ENCODE results near the gene GLIS2.
"Not testable (repeated sequence)": the region's sequence is repeated elsewhere in the genome, so short reads cannot be mapped to it uniquely, and the experiment has no call there.

The GLIS2 gene

DNA sequence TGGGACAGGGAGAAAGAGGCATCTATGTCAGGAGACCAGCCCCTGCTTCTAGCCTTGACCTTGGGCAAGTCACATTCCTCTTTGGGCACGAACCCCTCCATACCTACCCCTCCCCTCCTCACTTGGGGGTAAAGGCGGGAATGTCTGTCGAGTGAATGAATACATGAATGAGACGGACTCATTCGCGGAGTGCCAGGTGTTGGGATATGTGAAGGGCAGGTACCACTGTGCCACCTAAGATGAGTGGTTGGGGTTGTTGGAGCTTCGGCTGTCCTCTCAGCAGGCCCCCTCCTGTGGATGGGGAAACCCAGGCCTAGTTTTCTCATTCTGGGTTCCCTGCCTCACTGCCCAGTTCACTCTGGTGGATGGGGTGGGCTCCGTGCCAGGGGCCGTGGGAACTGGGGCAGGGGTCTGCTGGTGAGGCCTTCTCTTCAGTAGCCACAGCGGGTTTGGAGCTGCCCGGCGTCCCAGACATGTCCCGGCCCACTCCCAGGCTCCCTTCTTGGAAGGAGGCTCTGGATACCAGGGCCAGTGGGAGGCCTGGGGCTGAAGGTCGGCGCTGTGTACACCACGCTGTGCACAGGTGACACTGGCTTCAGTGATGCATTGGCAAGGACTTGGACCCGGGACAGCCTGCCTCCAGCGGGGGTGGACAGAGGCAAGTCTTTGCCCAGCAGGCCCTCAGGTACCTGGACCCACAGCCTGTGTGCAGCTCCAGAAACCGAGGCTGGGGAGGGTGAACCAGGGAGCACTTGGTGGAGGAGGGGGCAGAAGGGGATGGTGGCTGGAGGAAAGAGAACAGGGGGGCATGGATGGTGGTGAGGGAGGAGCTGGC lies 5.6 kb downstream of the GLIS2 start:
- no peak for DNase-seq

DNA sequence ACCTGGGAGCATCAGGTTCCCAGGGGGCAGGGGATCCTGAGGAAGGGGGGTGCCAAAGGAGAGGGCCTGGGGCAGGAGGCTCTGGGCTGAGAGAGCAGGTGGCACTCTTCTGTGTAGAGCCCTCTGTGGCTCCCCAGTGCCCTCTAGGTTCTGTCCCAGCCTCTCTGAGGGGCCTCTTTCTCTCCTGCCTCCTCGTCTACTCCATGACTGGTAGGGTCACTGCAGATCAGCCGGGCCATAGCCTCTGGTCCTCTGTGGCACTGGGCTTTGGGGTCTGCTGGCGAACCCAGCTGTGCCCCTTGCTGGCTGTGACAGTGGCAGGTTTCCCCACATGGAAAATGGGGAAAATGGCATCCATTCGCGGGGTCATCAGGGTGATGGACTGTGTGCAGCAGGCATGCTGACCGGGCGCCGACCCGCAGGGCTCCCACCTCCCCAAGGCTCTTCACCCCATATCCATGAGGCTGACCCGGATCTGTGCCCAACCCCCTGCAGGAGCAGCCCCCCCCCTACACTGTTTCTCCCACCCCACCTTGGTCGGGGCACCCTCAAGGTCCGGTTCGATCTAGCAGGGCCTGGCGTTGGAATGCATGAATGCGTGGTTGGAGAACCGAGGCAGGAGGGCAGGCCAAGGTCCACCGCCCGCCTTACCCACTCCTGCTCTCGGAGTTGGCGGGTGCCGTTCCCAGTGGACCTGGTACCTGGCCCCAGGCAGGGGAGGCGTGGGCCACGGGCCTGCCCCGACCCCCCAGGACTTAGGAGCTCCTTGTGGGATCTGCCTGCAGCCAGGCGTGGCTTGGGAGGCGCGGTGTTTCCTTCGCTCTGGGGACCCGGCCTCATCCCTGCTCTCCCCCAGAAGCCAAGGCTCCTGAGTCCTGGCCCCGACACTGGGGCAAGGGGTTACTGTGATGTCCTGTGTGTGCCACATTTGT lies 6.5 kb downstream of the GLIS2 start:
- no peak for DNase-seq

DNA sequence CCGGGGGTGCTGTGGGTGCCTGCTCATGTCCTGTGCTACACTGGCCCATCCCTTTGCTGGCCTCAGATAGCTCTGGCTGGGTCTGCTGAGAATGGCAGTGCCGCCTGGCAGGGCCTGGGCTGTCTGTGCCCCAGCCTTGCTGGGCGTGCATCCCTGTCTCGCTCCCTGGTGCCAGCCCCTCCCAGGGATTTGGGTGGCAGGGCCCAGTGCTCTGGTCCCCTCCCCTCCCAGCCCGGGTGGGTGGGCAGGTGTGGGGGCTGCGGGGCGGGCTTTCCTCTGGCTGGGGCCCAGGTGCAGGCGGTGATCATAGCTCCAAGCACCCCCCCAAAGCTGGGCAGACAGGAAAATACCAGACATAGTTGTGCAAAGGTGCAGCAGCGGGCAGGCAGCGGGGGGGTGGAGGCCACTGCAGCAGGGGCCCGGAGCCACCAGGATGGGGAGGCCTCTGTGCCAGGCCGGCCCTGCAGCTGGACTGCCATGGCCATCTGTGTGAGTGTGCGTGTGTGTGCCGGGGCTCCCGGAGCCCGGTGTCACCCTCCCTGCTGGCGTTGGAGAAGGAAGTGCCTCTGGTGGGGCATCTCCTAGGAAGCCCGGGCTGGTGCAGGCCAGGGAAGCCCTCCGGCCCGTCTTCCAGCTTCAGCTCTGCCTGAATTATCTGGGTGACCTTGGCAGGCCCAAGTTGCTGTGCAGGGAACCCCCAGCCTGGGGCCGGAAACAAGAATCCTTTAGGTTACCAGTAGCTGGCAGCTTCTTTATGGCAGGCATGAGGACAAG lies 7.4 kb downstream of the GLIS2 start:
- no peak for DNase-seq

DNA sequence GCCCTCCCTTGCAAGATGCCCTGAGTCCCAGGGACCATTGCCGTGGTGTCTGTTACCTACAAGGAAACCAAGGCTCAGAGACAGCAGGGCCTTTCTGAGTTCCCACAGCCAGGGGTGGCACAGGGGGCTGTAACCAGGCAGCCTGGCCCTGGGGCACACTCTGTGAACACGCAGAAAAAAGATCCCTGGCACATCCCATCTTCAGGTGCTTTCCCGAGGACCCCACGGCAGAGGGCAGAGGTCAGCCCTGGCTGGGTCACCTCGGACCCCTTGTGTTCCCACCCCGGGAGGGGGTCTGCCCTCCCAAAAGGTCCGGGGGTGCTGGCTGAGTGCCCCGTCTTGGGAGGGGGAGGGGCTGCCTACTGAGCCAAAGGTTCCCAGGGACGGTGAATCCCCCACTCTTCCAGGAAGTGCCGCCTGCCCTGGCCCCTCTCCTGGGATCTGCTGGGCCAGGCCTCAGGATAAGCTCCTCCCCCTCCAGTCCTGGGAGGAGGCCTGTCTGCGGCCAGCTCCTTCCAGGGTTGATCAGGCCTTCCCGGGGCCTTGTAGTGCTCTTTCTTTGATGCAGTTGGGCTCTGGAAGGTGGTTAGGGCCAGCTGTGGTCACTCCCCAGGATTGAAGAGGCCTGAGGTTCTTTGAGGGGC lies 8.1 kb downstream of the GLIS2 start:
- DNase-seq = no peak

DNA sequence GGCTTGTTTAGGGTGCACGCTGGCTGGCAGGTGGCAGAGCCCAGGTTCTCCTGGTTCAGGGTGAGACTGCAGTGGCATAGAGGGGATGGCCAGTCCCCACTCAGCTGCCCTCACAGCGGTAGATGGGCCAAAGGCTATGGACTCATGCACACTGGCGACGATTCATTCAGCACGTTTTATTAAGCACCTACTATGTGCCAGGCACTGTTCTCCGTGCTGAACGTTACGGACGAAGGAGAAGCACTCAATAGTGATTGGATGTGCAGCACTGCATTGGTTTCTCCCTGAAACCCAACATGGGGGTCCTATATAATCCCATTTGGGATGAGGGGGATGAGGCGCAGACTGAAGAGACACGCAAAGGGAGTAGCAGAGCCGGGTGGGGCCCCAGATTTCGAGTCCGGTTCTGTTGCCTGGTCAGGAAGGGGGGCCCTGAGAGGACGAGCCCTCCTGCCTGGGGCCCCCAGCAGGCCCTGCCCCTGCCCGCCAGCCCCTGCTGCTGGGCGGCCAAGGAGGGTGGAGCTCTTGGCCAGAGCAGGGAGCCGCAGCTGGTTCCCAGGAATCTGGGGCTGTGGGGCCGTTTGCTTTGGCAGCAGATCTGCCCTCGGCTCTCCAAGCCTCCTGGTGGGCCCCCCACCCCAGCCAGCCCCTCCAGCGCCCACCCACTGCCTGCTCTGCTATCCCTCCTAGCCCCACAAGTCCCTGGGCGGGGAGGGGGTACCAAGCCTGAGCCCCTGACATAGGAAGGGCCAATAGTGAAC lies 8.8 kb downstream of the GLIS2 start:
- DNase-seq = no peak

DNA sequence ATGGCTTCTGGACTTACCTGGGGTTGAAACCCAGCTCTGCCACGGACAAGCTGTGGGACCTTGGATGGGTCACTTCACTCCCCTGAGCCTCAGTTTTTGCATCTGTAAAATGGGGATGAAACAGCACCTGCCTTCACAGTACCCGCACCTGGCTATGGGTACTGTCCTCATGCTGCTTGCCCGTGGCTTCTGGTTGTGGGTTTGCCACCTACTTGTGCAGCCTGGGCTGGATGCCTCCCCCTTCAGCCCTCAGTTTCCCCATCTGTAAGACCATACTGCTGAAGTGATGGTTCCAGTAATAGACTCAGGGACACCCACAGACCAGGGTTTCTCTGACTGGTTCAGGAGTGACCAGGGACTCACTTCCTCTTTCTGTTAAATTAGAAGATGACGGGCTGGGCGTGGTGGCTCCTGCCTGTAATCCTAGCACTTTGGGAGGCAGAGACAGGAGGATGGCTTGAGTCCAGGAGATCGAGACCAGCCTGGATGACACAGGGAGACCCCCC lies 9.4 kb downstream of the GLIS2 start:
- DNase-seq = no peak

DNA sequence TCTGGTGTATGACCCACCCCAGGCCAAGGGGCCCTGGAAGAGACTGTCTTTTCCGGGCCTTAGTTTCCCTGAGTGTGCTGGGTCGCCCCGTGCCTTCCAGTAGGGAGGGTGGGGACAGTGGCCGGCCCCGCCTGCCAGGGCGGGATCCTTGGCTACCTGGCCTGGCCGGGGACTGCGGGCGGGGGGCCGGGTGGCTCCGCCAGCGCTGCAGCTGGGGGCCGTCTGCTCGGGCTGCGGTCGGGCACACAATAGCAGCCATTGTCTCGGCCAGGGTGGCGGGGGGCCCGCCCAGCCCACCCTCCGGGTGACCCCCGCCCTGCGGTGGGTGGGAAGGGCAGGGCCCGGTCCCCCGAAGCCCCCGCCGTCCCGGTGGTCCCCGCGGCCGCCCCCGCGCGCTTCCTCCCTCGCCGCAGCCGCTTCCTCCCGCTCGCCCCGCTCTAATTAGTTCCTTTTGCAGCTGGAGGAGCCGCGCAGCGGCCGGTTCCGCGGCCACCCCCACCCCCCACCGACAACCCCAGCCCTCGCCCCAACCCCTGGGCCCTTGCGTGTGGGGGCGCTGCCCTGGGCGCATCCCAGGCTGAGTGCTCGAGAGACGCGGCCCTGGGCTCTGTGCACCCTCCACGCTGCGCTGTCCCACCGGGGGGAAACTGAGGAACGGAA lies 11.6 kb downstream of the GLIS2 start:
- no peak for DNase-seq

DNA sequence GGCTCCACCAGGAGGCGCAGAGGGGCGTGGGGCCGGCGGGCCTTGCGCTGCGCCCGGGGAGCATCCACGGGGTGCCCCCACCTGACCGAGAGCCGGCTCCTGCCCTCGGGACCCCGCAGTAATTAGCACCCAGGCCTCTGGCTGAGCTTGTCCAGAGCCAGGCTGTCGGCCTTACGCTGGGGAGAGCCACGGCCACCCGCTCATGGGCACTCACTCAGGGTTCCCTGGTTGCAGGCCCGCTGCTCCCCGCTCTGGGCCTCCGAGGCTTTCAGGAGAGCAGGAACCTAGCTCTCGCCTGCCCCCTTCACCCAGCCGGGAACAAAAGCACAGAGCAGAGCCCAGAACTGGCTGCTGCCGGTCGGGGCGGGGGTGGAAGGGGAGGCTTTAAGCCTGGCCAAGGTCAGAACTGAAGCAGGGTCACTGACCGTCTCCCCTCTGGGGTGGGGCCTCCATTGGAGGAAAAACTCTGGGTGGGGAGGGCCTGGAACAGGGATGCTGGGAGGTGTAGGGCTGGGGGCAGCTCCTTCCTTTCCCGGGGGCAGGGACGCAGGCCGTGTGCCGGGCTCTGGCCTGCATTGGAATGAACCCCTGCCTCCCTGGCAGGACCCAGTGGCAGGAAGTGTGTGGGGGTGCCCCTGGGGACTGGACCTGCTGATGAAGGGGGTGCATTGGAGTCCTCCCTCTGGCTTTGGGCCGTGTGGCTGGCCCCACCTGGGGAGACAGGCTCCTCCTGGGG lies 12.3 kb downstream of the GLIS2 start:
- no peak for DNase-seq

DNA sequence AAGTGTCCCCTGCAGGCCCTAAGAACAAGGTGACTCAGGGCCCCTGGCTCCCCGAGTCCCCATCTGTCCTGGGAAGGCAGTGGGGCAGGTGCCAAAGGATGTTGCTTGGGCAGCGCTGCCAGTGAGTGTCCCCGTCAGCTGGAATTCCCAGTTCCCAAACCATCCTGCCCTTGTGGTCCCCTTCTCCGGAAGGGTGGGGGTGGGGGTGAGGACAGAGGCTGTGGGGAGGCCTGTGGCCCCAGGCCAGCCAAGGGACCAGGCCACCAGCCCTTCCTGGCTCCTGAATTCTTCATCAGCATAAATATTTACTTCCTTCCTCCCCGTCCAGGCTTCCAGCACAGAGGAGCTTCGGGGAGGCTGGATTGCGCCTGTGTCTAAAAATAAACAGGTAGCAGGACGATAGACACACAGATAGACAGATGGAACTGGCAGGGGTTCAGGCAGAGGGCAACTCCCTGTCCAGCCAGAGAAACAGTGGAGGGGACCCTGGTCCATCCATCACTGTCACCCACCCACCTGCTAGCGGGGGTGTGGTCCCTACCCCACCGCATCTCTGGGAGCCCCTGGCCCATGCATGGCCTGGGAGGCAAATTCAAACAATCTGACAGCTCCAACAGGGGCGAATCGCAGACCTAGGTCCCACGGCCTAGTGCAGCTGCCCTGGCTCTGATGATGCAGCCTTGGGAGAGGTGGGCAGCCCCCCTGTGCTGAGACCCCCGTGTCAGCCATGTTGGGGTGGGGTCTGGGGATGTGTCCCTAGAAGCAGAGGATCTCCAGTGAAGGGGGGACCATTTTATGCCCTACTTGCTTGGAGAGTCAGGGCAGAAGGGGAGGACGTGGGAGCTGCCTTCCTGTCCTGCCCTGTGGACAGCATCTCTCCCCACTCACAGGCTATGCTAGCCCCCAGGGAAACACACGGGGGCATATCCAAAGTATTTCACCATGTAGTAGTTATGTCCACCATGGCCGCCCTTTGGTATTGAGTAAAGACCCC lies 13.2 kb downstream of the GLIS2 start:
- DNase-seq = no peak

DNA sequence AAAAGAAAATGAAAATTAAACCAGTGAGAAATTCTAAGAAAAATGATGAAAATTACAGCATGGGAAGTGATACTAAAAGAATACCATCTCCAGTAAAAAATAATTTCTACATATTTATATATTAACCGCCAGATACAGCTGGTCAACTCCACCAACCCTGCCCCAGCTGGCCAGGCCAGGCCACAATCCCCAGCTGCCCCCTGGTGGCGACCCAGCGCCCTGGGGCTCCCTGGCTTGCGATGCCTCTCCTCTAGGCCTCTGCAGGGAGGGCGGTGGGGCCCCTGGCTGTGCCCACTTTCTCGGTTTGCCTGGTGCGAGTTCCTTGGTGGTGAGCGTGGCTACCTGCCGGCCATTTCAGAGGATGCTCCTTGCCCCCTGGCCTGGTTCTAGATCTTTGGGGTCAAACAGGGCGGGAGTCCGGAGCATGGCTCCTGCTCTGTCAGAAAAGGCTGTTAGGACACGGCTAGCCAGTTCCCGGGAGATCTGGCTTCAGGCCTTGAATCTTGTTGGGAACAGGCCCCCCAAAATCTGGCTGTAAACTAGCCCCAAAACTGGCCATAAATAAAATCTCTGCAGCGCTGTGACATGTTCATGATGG lies 14.5 kb downstream of the GLIS2 start:
- DNase-seq = peak; percentile 59

DNA sequence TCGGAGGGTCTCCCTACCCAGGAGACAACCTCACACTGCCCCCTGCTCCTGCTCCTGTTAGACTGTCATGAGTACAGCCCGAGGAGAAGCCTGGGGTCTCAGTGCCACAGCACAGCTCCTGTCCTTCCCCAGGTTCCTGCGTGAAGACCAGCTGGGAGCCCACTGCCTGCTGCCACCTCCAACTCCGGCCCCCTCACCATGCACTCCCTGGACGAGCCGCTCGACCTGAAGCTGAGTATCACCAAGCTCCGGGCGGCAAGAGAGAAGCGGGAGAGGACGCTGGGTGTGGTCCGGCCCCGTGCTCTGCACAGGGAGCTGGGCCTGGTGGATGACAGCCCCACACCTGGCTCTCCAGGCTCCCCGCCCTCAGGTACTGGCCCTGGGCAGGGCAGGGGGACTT lies 16.2 kb downstream of the GLIS2 start:
- DNase-seq = no peak

DNA sequence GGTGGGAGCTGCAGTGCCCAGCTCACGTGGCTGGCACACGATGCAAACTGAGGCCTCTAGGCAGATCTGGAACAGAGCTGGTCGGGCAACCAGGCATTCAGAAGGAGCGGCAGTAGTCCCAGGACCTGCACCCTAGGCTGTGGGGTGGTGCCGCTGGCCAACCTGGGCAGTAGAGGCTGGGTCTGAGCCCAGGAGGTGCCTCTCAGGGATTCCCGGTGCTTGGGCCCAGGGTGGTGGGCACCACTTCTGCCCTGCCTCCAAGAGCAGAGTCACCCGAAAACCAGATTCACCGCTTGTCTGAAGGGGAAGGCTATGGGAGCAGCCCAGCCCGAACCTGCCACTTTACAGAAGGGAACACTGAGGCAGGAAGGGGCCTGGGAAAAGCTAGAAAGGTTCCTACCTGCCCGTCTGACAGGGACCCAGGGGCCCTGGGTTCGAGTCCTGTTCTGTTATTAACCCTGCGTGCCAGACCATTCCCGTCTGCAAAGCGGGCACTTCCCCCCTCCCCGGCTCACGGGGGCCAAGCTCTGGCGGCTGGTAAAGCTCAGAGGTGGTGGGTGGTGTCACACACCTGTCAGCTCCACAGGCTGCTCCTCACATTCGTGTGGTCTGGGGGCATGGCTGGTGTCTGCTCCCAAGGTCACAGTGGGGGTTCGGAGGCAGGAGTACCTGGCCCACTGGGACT lies 16.9 kb downstream of the GLIS2 start:
- no peak for DNase-seq

DNA sequence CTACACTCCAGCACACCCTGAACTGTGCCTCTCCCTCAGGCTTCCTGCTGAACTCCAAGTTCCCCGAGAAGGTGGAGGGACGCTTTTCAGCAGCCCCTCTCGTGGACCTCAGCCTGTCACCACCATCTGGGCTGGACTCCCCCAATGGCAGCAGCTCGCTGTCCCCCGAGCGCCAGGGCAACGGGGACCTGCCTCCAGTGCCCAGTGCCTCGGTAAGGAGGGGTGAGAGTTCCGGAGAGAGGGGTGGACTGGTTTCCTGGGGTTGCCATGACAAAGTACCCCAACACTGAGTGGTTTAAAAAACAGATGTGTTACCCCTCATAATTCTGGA lies 17.4 kb downstream of the GLIS2 start:
- no peak for DNase-seq

DNA sequence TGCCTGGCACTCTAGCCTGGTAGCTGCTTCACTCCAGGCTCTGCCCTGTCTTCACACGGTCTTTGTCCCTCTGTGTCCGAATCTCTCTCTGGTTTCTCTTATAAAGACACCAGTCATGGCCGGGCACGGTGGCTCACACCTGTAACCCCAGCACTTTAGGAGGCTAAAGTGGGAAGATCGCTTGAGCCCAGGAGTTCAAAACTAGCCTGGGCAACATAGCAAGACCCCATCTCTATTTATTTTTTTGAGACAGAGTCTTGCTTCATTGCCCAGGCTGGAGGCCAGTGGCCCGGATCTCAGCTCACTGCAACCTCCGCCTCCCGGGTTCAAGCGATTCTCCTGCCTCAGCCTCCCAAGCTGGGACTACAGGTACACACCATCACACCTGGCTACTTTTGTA lies 17.8 kb downstream of the GLIS2 start:
- DNase-seq = not testable (repeated sequence)

DNA sequence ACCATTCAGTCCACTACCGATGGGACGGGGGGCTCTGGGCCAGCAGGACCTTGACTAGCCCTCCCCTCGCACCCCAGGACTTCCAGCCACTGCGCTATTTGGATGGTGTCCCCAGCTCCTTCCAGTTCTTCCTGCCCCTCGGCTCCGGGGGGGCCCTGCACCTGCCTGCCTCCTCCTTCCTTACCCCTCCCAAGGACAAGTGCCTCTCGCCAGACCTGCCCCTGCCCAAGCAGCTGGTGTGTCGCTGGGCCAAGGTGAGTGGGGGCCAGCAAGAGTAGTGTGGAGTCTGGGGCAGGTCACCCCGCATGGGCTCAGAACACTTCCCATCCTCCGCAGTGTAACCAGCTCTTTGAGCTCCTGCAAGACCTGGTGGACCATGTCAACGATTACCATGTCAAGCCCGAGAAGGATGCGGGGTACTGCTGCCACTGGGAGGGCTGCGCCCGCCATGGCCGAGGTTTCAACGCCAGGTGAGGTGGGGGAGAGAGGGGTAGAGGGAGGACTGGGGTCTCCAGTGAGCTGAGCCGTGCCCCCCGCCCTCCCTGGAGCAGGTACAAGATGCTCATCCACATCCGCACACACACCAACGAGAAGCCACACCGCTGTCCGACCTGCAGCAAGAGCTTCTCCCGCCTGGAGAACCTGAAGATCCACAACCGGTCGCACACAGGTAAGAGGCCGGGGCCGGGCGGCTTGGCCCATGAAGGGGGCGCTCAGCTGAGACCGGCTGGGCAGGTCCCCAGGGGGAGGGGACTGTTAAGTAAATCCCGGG lies 19.0 kb downstream of the GLIS2 start:
- DNase-seq = no peak

DNA sequence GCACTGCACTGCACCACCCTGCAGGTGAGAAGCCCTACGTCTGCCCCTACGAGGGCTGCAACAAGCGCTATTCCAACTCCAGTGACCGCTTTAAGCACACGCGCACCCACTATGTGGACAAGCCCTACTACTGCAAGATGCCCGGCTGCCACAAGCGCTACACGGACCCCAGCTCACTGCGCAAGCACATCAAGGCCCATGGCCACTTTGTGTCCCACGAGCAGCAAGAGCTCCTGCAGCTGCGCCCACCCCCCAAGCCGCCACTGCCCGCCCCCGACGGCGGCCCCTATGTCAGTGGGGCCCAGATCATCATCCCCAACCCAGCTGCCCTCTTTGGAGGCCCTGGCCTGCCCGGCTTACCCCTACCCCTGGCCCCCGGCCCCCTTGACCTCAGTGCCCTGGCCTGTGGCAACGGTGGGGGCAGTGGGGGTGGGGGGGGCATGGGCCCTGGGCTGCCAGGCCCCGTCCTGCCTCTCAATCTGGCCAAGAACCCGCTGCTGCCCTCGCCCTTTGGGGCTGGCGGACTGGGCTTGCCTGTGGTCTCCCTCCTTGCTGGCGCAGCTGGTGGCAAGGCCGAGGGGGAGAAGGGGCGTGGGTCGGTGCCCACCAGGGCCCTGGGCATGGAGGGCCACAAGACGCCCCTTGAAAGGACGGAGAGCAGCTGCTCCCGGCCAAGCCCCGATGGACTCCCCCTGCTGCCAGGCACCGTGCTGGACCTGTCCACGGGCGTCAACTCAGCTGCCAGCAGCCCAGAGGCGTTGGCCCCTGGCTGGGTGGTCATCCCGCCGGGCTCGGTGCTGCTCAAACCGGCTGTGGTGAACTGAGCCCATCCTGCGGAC lies 21.1 kb downstream of the GLIS2 start:
- DNase-seq = no peak
